ENCODE results near the gene IL23R.

GRCh38 chr1:67269061-67269460, 102.8 kb downstream of the IL23R start:
- TF ChIP-seq, protein P1, sequence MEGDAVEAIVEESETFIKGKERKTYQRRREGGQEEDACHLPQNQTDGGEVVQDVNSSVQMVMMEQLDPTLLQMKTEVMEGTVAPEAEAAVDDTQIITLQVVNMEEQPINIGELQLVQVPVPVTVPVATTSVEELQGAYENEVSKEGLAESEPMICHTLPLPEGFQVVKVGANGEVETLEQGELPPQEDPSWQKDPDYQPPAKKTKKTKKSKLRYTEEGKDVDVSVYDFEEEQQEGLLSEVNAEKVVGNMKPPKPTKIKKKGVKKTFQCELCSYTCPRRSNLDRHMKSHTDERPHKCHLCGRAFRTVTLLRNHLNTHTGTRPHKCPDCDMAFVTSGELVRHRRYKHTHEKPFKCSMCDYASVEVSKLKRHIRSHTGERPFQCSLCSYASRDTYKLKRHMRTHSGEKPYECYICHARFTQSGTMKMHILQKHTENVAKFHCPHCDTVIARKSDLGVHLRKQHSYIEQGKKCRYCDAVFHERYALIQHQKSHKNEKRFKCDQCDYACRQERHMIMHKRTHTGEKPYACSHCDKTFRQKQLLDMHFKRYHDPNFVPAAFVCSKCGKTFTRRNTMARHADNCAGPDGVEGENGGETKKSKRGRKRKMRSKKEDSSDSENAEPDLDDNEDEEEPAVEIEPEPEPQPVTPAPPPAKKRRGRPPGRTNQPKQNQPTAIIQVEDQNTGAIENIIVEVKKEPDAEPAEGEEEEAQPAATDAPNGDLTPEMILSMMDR (IDR thresholded peaks at IDR 0.05; ENCODE audit: low read length), result no peak
- TF ChIP-seq EZH2 (IDR thresholded peaks at IDR 0.05; ENCODE audit: borderline replicate concordance, low read length), result no peak
